Left ventricle myocardium superior (tissue), 1 donor: ENCODE measurements around the gene MSRB1. TPM values are rescaled to one million over a fixed set of nuclear protein-coding genes. Genes with fewer than 3 reads are reported as not detected.
"Not testable (repeated sequence)": the region's sequence is repeated elsewhere in the genome, so short reads cannot be mapped to it uniquely, and the experiment has no call there.

Source experiments
- ATAC-seq: fragments of 200-7000 bp; cut with Tn5 transposase; one replicate; pipeline ENCODE4 v1.9.1; 2020; ENCODE audit warnings: mild to moderate bottlenecking, moderate library complexity
- DNase-seq: peaks from one replicate; pipeline ENCODE4 v3.0.0-alpha.2; 2020
- intact Hi-C: fragments of 100-400 bp; cut with micrococcal nuclease; formaldehyde crosslinking; loops from one replicate; pipeline ENCODE4 v1.11.0; 2022
- total RNA-seq: library from RNA; stranded (reverse); fragmentation: NEBNext Ultra II Directional; extraction: Animal tissue kit (Norgen Biotek cat#: 25700); gene quantifications from one replicate; pipeline ENCODE4 v1.2.1, GENCODE V29; 2021
- donor health status: DM: no; HTN: yes; CAD: no; lungs with severe emphysema.

Gene MSRB1
- total RNA-seq, 1 donor from 2014 or later = 25.9 TPM

GRCh38 chr16:1909561-1910231, 33.3 kb downstream of the MSRB1 start:
- intact Hi-C loops = no loop called here
- no peak for DNase-seq
- no peak for ATAC-seq

GRCh38 chr16:1908983-1909382, 34.0 kb downstream of the MSRB1 start:
- ATAC-seq = no peak
- DNase-seq = no peak
- intact Hi-C loops = no loop called here

GRCh38 chr16:1908184-1908583, 34.8 kb downstream of the MSRB1 start:
- intact Hi-C loops = no loop called here
- no peak for ATAC-seq
- no peak for DNase-seq

DNA sequence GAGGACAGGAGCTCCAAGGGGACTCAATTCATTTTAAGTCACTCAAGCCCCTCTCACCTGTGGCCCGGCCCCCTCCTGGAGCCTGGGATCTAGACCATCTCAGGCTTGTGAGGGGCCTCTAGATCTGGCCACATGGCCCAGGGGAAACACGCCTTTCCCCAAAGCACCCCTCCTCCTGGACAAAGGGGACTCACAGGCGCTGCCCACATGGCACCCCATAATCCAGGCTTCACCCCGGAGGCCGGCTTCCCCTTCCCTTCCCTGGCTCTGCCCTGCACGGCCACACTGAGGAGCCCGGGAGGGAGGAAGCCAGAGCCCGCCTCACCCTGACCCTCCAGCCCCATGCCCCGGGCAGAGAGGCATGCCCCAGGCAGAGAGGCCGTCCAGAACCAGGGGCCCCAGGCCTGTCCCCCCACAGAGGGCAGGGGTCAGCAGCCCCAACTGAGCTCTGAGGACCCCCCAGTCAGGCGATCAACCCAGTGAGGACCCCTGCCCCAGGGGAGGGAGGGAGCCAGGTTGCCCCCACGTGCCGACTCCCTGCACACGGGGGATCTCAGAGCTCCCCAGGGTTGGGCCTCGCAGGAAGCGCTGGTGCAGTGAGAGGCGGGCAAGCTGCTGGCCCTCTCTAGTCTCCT, 35.7 kb downstream of the MSRB1 start:
- no peak for DNase-seq
- no peak for ATAC-seq
- intact Hi-C loops = no loop called here

- intact Hi-C loops = no loop called here
- DNase-seq = no peak
Measured at GRCh38 chr16:1906846-1907165, 36.2 kb downstream of the MSRB1 start.

DNA sequence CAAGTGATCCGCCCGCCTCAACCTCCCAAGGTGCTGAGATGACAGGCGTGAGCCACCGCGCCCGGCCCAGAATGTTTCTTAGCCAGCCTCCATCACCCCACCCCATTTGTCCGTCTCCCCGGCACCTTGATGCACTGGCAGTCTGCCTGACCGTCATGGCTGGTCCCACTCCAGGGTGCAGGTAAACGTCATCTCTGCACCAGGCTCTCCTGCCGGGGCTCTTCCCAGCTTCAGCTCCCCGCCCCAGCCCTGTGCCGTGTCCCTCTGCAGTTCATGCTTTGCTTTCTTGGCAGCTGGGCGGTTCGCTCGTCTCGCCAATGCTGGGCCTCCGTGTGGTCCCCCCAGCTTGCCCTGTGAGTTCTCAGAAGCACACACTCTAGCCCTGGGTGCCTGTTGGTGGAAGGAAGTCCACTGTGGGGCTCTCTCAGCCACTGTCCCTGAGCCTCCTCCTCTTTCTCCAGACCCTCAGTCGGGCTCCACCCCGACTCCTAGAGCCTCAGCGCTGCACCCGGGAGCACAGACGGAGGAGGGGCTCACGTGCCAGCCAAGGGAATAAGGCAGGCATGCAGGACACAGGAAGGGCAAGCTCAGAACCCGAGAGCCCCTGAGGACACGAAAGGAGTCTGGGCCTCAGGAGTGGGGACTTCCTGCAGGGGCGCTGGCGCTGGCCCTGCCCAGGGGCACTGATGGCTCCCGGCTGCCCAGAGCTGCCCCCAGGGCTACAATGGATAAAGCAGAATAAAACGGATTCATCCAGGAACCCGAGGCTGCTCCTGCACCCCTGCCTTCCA, 36.7 kb downstream of the MSRB1 start:
- intact Hi-C loops = no loop called here
- ATAC-seq (no peak), DNase-seq (no peak)

More at GRCh38 chr16:1906846-1907165, 36.2 kb downstream of the MSRB1 start:
- no peak for ATAC-seq

DNA sequence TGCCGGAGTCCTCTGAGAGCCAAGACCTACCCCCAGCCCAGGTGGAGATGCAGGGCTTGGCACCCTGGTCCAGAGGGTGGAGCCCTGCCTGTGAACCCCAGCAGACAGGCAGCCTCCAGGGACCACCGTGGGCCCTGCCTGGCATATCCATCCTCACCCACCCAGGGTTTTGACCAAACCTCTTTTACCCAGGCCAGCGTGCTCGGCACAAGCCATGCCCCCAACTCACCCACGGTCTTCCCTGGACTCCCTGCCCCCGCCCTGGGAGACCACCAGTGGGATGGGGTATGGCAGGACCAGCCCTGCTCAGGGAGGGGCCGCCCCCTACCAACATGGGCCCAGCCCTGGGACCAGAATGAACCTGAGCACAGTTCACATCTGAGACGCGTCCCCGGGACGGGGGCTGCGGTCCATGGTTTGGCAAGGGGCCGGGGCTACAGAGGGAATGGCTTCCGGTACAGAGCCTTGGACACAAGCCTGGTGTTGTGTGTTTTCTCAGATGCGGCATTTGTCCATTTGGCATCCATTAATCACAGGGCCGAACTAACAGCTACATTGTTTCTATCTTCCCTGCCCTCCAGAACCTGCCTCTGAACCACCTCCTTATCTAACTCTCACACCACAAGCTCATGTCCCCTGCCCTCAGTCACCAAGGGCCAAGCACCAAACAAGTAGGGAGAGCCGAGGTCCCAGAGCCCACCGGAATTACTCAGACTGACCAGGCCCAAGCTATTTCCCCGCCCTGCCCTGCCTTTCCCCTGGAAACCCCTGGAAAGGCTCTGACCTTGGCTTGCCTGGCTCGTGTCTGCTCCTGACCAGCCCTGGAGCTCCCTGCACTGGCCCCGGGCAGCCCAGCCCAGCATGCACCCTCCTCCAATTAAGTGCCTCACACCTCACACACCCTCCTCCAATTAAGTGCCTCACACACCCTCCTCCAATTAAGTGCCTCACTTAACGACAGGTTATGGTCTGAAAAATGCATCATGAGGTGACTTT, 38.9 kb downstream of the MSRB1 start:
- no peak for DNase-seq
- intact Hi-C loops = no loop called here
- no peak for ATAC-seq

GRCh38 chr16:1903220-1903574, 39.8 kb downstream of the MSRB1 start:
- intact Hi-C loops = no loop called here
- no peak for ATAC-seq
- DNase-seq = no peak

DNA sequence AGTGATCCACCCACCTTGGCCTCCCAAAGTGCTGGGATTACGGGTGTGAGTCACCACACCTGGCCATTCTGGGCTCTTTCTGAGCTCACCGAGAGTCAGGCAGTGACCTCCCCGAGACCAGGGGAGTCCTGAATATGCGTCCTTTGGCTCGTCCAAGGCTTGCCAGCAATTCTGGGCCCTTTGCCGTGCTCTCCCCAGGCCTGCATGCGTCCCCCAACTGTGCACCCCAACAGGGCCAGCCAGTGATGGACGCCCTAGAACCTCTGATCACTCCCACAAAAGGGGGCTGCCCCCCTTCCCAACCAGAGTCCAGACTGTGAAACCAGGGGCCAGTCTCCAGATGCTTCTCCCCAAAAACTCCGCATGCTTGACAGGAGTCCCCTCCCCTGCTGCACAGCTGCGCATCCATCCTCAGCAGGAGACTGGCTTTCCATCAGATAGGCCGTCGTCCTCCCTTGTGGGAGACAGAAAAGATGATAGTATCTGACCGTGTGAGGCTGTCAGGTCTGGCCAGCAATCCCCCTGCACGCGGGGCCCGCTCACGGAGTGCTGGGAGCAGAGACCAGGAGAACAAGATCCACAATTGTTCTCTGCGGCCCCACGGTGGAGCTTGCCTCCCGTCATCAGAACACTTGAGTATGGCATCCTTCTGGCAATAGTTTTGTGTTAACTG, 40.3 kb downstream of the MSRB1 start:
- ATAC-seq (no peak), DNase-seq (no peak)
- intact Hi-C loops = no loop called here

DNA sequence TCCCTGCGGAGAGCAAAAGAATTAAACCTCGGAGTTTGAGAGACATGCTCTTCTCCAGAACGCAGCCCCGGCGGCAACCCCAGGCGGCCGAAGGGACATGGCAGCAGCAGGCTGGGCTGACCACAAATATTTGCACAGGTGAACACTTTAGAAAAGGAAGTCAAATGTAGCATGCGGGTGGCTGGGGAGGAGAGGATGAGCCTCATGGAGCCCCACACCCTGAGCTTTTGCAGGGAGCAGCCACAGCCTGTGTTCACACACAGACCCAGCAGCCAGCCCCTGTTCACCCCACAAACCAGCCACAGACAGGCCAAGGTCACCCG, 42.6 kb downstream of the MSRB1 start:
- no peak for DNase-seq
- no peak for ATAC-seq
- intact Hi-C loops = no loop called here

DNA sequence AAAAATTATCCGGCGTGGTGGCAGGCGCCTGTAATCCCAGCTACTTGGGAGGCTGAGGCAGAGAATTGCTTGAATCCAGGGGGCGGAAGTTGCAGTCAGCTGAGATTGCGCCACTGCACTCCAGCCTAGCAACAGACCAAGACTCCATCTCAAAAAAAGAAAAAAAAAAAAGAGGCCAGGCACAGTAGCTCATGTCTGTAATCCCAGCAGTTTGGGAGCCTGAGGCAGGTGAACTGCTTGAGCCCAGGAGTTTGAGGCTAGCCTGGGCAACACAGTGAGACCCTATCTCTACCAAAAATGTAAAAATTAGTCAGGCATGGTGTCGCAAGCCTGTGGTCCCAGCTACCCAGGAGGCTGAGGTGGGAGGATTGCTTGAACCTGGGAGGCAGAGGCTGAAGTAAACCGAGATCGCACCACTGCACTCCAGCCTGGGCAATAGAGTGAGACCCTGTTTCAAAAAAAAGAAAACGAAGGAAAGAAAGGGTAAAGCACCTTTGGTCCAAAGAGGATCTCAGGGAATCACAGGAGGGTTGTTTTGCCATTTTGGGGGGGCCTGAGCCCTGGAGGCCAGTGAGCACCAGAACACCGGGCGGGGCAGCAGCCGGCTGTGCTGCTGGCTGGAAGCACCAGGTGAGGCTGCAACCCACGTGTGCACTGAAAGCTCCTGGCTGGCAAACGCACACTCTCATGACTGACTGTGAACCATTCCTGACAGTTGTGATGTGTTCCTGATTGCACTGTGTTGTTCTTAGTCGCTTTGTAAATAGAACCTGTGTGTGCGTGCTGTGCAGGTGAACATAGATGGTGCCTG, 43.2 kb downstream of the MSRB1 start:
- no peak for DNase-seq
- no peak for ATAC-seq
- intact Hi-C loops = no loop called here

- ATAC-seq, intact Hi-C loops, DNase-seq: not testable (repeated sequence)
Measured at GRCh38 chr16:1897692-1898091, 45.3 kb downstream of the MSRB1 start.

DNA sequence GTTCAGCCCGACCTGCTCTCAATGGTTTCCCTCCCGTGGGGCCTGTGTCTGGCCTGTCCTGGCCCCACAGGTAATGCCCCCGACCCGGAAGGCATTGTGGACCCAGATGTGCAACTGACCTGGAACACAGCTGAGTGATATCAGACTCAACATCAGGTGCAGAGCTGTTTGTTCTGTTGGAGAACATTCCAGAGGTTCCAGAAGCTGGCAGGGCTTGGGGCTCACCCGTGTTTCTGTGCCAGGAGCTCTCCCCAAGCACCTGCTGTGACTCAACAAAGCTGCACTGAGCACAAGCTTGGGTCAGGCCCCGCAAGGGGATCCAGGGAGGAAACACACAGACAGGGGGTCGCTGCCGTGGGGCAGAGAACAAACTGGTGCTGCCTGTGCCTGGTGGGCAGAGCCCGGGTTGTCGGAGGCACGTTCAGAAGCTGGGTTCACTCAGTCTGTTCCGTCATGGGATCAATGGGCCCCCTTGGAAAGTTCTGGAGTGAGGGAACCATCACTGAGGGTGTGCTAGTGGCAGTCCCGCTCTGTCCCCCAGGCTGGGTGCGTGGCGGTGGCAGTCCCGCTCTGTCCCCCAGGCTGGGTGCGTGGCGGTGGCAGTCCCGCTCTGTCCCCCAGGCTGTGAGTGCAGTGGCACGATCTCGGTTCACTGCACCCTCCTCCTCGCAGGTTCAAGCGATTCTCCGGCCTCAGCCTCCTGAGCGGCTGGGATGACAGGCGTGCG, 46.9 kb downstream of the MSRB1 start:
- no peak for DNase-seq
- intact Hi-C loops = no loop called here
- ATAC-seq = no peak

DNA sequence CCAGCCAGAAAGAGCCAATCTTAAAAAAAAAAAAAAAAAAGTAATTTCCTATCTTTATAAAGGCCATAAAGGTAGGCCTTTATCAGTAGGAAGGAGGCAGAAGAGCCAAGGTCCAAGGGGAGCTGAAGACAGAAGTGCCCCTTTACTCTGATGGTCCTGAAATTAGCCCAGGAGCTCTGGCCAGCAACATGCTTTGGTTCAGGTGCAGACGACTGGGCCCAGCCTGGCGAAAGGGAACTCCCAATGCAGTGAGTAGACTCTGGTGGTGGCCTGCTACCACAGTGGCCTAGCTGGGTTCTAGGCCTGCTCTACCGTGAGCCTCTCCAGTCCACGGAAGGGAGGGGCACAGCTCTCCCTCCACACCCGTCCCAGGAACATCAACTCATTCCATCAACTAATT, 47.9 kb downstream of the MSRB1 start:
- ATAC-seq (no peak), DNase-seq (no peak)
- intact Hi-C loops = no loop called here

GRCh38 chr16:1890708-1891050, 52.3 kb downstream of the MSRB1 start:
- DNase-seq (no peak), ATAC-seq (no peak)
- intact Hi-C loops = no loop called here

GRCh38 chr16:1890024-1890707, 52.8 kb downstream of the MSRB1 start:
- DNase-seq (no peak), ATAC-seq (no peak)
- intact Hi-C loops = no loop called here
